Stimulated activated CD8-positive, alpha-beta memory T cell treated with anti-CD3 and anti-CD28 coated beads, Interleukin-7, amount 100 ng/mL, for 1 hour (primary cell): ENCODE results near the gene ABTB2.
A peak's percentile ranks its signal among the peaks of the same experiment; 100 is the strongest.
"Not testable (repeated sequence)": the region's sequence is repeated elsewhere in the genome, so short reads cannot be mapped to it uniquely, and the experiment has no call there.

Source experiments
- DNase-seq, 2 donors: peaks; one replicate each; pipeline ENCODE4 v3.0.0-alpha.2; 2020; ENCODE audit warnings: low read depth in 2 of 2

The ABTB2 gene

GRCh38 chr11:34263441-34264091, 94.2 kb downstream of the ABTB2 start:
- no peak for DNase-seq

- DNase-seq: no peak
Measured at GRCh38 chr11:34262531-34263081, 95.2 kb downstream of the ABTB2 start.

DNA sequence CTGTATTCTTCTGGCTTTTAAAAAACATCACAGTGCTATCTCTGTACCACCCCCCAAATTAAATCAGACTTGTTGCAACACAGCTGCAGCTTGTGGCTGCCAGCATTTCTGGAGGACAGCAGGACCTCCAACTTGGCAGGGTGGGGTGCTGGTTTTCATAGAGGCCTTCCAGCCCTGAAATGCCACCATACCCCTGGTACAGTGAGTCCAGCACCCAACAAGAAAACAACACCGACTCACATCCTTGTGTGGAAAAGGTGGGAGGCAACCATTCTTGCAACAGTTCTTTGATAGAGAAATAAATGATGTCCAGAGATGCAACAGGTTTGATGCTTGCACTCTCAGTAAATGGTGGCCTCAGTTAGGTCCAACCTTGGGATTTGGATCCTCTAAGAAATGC, 96.0 kb downstream of the ABTB2 start:
- no peak for DNase-seq

DNA sequence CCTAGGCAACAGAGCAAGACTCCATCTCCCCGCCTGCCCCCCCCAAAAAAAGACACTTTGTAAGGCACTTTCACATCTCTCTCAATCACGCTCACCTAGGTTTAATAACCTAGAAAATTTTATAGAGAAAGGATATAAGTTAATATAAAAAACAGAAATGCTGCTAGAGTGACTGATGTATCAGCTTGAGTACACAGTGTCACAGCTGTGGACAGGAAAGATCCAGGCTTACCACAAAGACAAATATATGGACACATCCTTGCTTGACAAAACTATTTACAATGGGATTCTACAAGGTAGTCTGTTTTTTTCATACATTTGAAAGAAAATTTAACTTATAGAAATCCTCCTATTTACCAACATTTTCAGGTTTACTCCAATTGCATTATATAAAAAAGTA, 96.7 kb downstream of the ABTB2 start:
- no peak for DNase-seq

DNA sequence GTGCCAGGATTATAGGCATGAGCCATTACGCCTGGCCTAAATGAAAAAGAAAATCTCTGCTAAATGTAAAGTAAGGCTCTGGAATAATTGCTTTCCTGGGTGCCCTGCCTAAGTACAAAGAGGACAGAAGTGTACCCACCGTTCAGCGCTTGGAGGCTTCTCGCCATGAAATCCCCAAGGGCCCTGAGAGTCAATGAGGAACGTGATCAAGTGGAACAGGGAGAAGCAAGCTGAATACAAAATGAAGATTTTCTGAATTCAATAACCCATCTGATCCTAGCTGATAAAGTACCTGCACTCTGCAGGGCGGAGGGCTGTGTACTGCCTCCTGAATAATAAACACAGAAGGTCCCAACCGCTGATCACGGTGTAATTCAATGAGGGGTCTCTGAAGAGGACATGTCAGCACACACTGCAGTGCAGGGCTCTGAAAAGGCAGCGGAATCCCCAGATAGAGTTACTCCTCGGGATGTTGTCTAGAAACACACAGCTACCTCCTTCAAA, 97.7 kb downstream of the ABTB2 start:
- DNase-seq: no peak

GRCh38 chr11:34259087-34259486, 98.7 kb downstream of the ABTB2 start:
- no peak for DNase-seq

DNA sequence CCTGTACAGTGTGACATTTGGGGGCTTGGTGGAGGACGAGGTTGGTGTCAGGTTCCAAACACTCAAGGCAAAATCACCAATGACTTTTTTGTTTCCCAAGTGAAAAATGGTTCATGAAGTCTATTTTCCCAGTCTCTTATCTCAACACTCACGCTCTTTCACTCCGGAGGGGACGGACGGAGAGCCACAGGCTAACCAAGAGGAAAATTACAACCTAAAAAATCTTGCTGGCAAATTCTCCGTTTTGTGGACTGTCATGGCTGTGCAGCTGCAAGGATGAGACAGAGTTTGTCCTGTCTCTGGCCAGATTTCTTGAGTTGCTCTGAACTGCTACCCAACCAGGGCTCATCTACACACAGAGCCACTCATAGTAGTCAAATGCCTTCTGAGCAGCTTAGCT, 101.2 kb downstream of the ABTB2 start:
- DNase-seq: no peak

DNA sequence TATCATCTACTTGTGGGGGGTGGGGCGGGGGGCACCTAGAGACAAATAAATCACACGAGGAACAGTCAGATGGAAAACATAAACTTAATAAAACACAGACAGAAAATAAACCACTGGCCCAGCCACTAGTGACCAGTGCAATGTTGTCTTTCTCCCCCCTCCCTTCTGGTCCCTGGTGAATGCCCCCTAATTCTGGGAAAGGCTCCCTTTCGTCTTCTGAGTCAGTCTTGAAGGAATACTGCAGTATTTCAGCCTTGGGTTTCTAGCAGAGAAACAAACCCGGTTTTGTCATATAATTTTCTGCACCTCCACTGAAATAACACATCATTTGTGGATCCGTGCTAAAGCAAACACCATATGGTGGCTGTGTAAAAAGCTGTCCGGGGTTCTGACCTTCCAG, 101.7 kb downstream of the ABTB2 start:
- DNase-seq: no peak

- no peak for DNase-seq
Measured at GRCh38 chr11:34255101-34255500, 102.7 kb downstream of the ABTB2 start.

GRCh38 chr11:34254011-34254410, 103.8 kb downstream of the ABTB2 start:
- DNase-seq: no peak

DNA sequence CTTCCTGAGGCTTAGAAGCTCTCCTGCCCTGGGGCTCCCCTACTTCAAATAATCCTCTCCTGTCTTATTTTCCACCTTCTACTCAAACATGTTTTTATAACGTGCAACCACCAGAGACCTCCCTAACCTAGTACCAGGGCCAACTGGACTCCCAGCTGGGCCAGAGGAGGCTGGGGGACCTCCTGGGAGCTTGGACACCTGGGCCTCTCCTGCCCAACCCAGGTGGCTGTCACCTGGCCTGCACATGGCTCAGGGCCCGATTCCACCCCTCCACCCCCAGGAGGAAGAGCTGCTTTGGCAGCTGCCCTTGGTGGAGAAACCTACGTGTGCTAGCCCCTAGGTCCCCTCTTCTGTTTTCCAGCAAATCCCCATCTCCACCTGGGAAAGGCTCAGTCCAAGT, 105.2 kb downstream of the ABTB2 start:
- DNase-seq: no peak

DNA sequence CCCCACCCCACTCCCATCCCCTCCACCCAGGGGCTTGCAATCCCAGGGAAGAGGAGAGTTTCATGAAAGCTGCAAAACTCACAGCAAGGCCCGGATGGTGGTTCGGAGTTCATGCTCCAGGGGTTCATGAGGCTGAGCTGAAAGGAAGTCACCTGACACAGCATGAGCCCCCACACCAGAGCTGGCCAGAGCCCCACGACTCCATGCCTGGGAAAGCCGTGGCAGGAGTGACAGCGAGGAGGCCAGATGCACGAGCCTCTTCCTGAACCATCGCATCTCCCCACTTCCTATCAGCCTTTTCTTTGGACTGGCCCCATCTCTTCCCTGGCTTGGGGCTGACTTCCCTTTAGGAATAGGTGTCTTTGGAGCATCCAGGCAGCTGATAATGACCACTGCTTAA, 105.8 kb downstream of the ABTB2 start:
- DNase-seq: no peak

GRCh38 chr11:34251589-34251980, 106.2 kb downstream of the ABTB2 start:
- no peak for DNase-seq

DNA sequence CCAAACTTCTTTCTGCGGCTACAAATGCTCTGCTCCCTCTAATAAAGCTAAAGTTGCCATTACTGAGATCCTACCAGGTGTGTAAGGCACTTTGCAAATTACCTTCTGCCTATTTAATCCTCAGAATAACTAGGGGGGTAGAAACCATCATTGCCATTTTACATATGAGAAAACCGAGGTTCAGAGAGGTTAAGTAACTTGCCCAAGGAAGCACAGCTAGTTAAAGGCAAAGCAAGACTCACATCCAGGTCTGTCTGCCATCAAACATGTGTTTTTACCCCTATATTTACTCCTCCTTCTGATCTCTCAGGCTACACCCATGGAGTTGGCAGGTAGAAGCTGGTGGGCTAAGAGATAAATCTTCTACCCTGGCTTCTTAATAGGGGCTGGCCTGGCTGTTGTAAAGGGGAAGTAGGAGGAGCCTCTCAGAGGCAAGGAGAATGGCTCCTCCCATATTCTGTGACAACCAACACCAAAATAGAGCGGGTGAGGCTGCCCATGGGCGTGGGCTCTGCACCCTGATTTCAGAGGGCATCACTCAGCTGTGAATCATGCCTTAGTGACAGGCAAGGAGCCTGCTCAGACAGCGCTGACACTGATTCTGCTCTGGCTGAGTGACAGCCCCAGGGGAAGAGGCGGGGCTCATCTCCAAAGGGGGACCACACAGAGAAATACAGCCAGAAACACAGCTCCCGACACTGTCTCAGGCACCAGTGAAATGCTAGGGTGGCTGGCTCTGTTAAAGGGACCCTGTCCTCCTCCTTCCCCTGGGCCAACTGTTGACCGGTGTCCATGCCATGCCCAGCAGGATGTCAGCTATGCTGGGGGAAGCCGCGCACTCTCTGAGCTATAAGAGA, 106.8 kb downstream of the ABTB2 start:
- peak; percentile 51 to 59 for DNase-seq

DNA sequence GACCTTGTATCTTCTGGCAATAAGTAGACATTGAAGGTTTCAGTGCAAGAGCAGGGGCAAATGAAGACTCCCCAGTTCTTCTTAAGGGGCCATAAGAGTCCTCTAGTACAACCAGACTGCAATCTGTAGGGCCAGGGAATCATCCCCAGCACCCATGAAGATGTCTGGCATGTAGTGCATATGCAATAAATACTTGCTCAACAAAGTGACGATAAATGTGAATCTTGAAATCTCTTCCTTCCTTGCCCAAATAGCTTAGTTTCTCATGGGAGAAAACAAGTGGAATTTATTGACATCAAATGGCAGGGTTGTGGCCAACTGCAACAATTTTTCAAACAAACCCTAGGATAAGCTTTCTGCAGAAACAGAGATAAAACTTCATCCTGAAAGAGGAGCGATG, 107.6 kb downstream of the ABTB2 start:
- no peak for DNase-seq

GRCh38 chr11:34249439-34249838, 108.4 kb downstream of the ABTB2 start:
- no peak for DNase-seq

- DNase-seq: not testable (repeated sequence)
Measured at GRCh38 chr11:34246511-34246910, 111.3 kb downstream of the ABTB2 start.

DNA sequence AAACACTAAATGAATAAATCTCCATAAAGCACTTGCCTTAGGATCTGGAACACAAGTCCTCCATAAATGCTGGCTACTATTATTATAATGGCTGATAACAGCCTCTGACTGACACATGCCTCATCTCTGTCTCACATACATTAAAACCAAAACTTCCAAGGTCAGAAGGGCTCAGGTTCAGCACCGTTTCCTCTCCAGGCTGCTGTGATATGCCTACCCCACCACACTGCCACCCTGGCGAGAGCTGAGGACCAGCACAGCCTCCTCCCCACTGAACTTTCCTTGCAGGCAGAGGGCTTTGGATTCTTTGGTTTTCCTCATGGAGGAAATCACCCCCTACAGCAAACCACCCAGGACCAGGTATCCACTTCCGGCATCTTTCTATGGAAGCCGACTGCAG, 112.8 kb downstream of the ABTB2 start:
- no peak for DNase-seq

DNA sequence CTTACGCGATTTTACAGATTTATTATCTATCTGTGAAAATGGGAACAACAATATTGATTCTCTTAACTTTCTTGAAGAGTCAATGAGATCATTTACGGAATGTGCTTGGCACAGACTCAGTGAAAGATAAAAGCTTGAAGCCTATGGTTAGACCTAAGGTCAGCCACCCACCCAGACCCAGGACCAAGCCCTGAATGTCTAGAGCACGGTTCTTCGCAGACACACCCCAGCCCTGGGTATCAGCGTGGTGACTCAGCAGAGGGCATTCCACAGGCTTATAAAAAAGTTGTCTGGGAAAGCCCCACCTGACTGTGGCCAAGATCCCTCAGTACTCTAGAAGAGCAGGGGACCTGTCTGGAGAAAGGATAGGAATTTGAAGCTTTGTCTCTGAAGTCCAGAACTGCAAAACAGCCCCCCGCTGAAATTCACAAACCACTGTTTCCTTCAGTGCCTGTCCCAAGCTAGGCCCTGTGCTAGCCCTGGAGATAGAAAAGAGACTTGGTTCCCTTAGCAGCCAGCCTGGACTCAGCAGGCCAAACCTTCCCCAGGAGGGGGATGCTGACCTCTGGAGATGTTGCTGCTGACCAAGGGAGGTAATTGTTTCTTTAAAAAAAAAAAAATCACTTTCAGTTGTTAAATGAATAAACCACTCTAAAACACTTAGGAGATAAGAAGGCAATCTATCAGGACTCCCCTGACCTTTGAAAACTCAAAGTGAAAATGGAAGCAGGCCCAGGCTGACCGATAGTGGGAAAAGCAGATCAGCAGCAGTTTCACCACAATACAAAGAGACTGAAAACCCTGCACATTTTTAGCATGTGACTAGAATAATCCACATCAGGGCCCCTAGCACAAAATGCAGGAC, 114.0 kb downstream of the ABTB2 start:
- no peak for DNase-seq

- no peak for DNase-seq
Measured at GRCh38 chr11:34242037-34242625, 115.7 kb downstream of the ABTB2 start.

- no peak for DNase-seq
Measured at GRCh38 chr11:34240150-34240494, 117.7 kb downstream of the ABTB2 start.
